Keratinocyte (primary cell): Measurements from ENCODE around the gene PTPRN2. TPM values are rescaled to one million over a fixed set of nuclear protein-coding genes. Genes with fewer than 3 reads are reported as not detected.

Source experiments
- DNase-seq: peaks from one replicate; pipeline ENCODE4 v3.0.0-alpha.2; 2011; ENCODE audit warnings: low read depth, missing footprints, low spot score
- FAIRE-seq: peaks from 2 replicates; lab custom pipeline; 2011; peaks lifted over from hg19 to GRCh38; lab: Jason Lieb, UNC
- H2AFZ ChIP-seq: 2 replicates; pipeline ENCODE4 v1.6.0; 2012; ENCODE audit warnings: low read length, control low read depth, inconsistent platforms; ENCODE audit not compliant: control insufficient read depth
- H3K27ac ChIP-seq: 2 replicates; pipeline ENCODE4 v1.5.1; 2011; ENCODE audit warnings: low read length; ENCODE audit not compliant: control insufficient read depth, insufficient read depth
- H3K27me3 ChIP-seq: 3 replicates; pipeline ENCODE4 v1.6.0; 2011; ENCODE audit warnings: low read length; ENCODE audit not compliant: control insufficient read depth, insufficient read depth; ENCODE audit errors: extremely low read depth
- H3K36me3 ChIP-seq, 2 experiments: 2 replicates in 1 of 2; 3 replicates in 1 of 2; pipeline ENCODE4 v1.5.1; 2011; ENCODE audit warnings: low read length in 2 of 2, mild to moderate bottlenecking in 1 of 2; ENCODE audit not compliant: control insufficient read depth in 2 of 2, insufficient read depth in 2 of 2; ENCODE audit errors: extremely low read depth in 1 of 2
- H3K4me1 ChIP-seq: 3 replicates; pipeline ENCODE4 v1.5.1; 2011; ENCODE audit warnings: low read length; ENCODE audit not compliant: control insufficient read depth, insufficient read depth; ENCODE audit errors: extremely low read depth
- H3K4me2 ChIP-seq: 3 replicates; pipeline ENCODE4 v1.6.0; 2011; ENCODE audit warnings: low read depth, low read length; ENCODE audit not compliant: control insufficient read depth, insufficient read depth; ENCODE audit errors: extremely low read depth
- H3K4me3 ChIP-seq, 3 experiments: fragments of 200-600 bp in 1 of 3; sonication (generic) in 1 of 3; 2 replicates in 2 of 3; 3 replicates in 1 of 3; pipeline ENCODE4 v1.5.1; 2011 to 2016; ENCODE audit warnings: low read length in 3 of 3, mild to moderate bottlenecking in 3 of 3, control low read depth in 2 of 3, inconsistent platforms in 1 of 3, low read depth in 1 of 3, mixed read lengths in 1 of 3, mixed run types in 1 of 3, moderate library complexity in 1 of 3; ENCODE audit not compliant: control insufficient read depth in 2 of 3, insufficient read depth in 2 of 3; ENCODE audit errors: extremely low read depth in 1 of 3
- H3K79me2 ChIP-seq: 2 replicates; pipeline ENCODE4 v1.6.0; 2012; ENCODE audit warnings: low read length; ENCODE audit not compliant: control insufficient read depth, insufficient read depth
- H3K9ac ChIP-seq: 3 replicates; pipeline ENCODE4 v1.6.0; 2011; ENCODE audit warnings: low read length; ENCODE audit not compliant: control insufficient read depth, insufficient read depth; ENCODE audit errors: extremely low read depth
- H3K9me1 ChIP-seq: 3 replicates; pipeline ENCODE4 v1.6.0; 2011; ENCODE audit warnings: low read length; ENCODE audit not compliant: control insufficient read depth, insufficient read depth; ENCODE audit errors: extremely low read depth
- H3K9me3 ChIP-seq: 2 replicates; pipeline ENCODE4 v1.5.1; 2012; ENCODE audit warnings: low read depth, low read length; ENCODE audit not compliant: control insufficient read depth
- H4K20me1 ChIP-seq: 3 replicates; pipeline ENCODE4 v1.6.0; 2011; ENCODE audit warnings: low read length; ENCODE audit not compliant: control insufficient read depth, insufficient read depth; ENCODE audit errors: extremely low read depth
- EZH2 ChIP-seq: IDR thresholded peaks from one replicate; pipeline ENCODE4 v1.6.1; 2012; ENCODE audit warnings: inconsistent platforms, mild to moderate bottlenecking, low read length, moderate library complexity
- dilution Hi-C: fragments of 300-500 bp; cut with MboI; formaldehyde crosslinking; loops from one replicate; pipeline ENCODE4 v1.7.0; 2020; ENCODE audit warnings: low sequenced_read_pairs; ENCODE audit not compliant: extremely low pct_ligation_motif_present
- polyA plus RNA-seq, 5 experiments: library from polyadenylated mRNA; depleted of rRNA in 3 of 5; stranded (reverse) in 3 of 5; stranded (forward) in 1 of 5; unstranded in 1 of 5; fragments of >200 nt; gene quantifications; 1 replicate in 1 of 5; 2 replicates in 3 of 5; 3 replicates in 1 of 5; pipeline versions ENCODE4 v1.2.1 to v1.2.3, GENCODE V29; 2011 to 2012; ENCODE audit warnings: missing spikeins in 2 of 5, low read depth in 1 of 5, low replicate concordance in 1 of 5
- TF ChIP-seq, protein P1 (sequence below), 3 experiments: IDR thresholded peaks in 1 of 3; conservative IDR thresholded peaks in 1 of 3; optimal IDR thresholded peaks in 1 of 3; 2 replicates in 2 of 3; 3 replicates in 1 of 3; pipeline versions ENCODE3 to v1.5.1; 2011; ENCODE audit warnings: low read length in 3 of 3, mild to moderate bottlenecking in 3 of 3, moderate library complexity in 2 of 3, control low read depth in 1 of 3, inconsistent platforms in 1 of 3; ENCODE audit not compliant: insufficient read depth in 2 of 3; ENCODE audit errors: extremely low read depth in 1 of 3

PTPRN2 gene
- polyA plus RNA-seq, 1 donor (not counting 4 experiments of a cell fraction or from before 2014, with no cell fraction given), result not detected

DNA sequence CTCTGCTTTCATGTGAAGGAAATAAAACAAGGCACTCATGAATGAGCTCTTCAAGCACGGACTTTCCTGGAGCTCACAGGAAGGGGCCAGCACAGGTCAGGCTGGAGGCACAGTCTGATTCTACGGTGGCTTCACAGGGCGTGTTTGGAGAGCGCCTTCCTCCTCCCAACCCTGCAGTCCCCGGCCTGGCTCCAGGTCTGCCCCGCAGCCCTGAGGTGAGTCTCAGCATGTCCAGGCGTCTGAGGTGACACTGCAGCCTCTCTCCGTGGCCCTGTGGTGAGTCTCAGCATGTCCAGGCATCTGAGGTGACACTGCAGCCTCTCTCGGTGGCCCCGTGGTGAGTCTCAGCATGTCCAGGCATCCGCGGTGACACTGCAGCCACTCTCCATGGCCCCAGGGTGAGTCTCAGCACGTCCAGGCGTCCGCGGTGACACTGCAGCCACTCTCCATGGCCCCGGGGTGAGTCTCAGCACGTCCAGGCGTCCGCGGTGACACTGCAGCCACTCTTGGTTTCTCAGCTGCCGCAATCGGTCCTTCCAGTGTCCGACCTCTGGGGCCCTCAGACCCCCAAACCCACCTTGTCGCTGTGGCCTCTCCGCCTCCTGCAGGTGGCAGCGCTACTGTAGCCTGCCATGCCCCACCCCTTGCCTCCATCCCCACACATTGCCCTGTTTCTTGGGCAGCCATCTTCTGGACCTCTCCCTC, 869.2 kb downstream of the PTPRN2 start:
- Histone ChIP-seq H3K27me3 (no peaks in the 10 kb centered on the region), H3K36me3 (no peaks in the 10 kb centered on the region), H3K4me2 (no peak overlapping the region), H3K79me2 (no peaks in the 10 kb centered on the region), H3K9me1 (no peaks in the 10 kb centered on the region), H3K4me3 (no peak overlapping the region), H3K4me1 (no peaks in the 10 kb centered on the region), H4K20me1 (no peaks in the 10 kb centered on the region), H3K9me3 (peaks cover 24% of the 10 kb centered on the region), H3K27ac (no peak overlapping the region), H2AFZ (no peak overlapping the region), H3K9ac (no peak overlapping the region)
- no peak for DNase-seq
- dilution Hi-C loops, result no loop called here
- FAIRE-seq, result no peak
- TF ChIP-seq EZH2, result no peak
- TF ChIP-seq, protein P1, sequence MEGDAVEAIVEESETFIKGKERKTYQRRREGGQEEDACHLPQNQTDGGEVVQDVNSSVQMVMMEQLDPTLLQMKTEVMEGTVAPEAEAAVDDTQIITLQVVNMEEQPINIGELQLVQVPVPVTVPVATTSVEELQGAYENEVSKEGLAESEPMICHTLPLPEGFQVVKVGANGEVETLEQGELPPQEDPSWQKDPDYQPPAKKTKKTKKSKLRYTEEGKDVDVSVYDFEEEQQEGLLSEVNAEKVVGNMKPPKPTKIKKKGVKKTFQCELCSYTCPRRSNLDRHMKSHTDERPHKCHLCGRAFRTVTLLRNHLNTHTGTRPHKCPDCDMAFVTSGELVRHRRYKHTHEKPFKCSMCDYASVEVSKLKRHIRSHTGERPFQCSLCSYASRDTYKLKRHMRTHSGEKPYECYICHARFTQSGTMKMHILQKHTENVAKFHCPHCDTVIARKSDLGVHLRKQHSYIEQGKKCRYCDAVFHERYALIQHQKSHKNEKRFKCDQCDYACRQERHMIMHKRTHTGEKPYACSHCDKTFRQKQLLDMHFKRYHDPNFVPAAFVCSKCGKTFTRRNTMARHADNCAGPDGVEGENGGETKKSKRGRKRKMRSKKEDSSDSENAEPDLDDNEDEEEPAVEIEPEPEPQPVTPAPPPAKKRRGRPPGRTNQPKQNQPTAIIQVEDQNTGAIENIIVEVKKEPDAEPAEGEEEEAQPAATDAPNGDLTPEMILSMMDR (optimal IDR thresholded peaks at IDR 0.05 in 1 of 3, IDR thresholded peaks at IDR 0.05 in 1 of 3, conservative IDR thresholded peaks at IDR 0.05 in 1 of 3; ENCODE audit: extremely low read depth in 1 of 3, insufficient read depth in 2 of 3, low read length in 3 of 3), result no peak

DNA sequence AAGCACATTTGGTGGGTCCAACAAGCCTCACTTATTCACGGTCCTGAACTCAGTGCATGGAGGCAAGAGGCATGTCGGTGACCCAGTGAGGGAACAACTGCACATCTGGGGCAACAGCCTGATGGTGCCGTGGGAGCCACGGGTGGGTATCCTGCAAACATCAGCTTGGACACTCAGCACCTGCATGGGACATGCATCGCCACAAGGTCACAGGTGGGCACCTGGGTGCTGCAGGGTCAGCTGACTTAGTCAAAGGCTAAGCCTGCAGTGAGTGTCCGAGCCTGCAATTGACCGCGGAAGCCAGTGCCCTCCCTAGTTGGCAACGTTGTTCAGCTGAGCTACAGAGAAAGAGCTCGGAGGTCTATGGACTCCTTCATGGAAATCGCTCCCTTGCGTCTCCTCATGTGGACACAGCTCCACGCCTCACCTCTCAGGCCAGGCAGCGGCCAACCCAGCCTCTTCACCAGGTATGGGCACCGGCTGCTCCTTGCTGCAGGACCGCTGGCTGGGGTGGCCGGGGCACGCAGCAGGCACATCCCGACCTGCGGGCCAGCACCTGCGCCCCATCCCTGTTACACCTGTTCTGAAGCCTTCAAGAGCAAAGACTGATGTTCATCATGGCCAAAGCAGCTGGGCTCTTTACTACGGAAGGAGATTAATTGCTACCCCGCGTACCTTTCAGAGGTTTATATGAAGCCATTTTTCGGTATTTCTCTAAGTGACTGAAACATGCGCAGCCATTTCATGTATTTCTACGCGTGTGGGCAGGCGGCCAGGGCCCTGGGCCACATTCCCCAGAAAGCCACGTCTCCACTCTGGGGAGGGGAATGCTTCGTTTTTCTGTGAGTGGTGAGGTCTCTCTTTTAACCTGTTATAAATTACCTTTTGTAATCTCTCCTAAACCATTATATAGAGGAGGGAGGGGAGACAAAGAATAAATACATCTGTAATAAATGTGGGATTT, 870.1 kb downstream of the PTPRN2 start:
- no peak overlapping the region for H3K4me3 ChIP-seq
- H4K20me1 ChIP-seq, result no peaks in the 10 kb centered on the region
- H3K79me2 ChIP-seq, result no peaks in the 10 kb centered on the region
- H3K9ac ChIP-seq, result no peak overlapping the region
- dilution Hi-C loops, result no loop called here
- H3K27ac ChIP-seq, result no peak overlapping the region
- DNase-seq, result no peak
- no peaks in the 10 kb centered on the region for H3K9me1 ChIP-seq
- no peaks in the 10 kb centered on the region for H3K27me3 ChIP-seq
- no peak overlapping the region for H3K4me2 ChIP-seq
- peaks cover 22% of the 10 kb centered on the region for H3K9me3 ChIP-seq
- no peaks in the 10 kb centered on the region for H3K36me3 ChIP-seq
- TF ChIP-seq, protein P1 (optimal IDR thresholded peaks at IDR 0.05 in 1 of 3, IDR thresholded peaks at IDR 0.05 in 1 of 3, conservative IDR thresholded peaks at IDR 0.05 in 1 of 3; ENCODE audit: extremely low read depth in 1 of 3, insufficient read depth in 2 of 3, low read length in 3 of 3), result no peak
- no peak for TF ChIP-seq EZH2
- H3K4me1 ChIP-seq, result no peaks in the 10 kb centered on the region
- FAIRE-seq, result no peak
- no peak overlapping the region for H2AFZ ChIP-seq
